ENCODE results near the gene CD28.
"Not testable (repeated sequence)": the region's sequence is repeated elsewhere in the genome, so short reads cannot be mapped to it uniquely, and the experiment has no call there.

The CD28 gene

DNA sequence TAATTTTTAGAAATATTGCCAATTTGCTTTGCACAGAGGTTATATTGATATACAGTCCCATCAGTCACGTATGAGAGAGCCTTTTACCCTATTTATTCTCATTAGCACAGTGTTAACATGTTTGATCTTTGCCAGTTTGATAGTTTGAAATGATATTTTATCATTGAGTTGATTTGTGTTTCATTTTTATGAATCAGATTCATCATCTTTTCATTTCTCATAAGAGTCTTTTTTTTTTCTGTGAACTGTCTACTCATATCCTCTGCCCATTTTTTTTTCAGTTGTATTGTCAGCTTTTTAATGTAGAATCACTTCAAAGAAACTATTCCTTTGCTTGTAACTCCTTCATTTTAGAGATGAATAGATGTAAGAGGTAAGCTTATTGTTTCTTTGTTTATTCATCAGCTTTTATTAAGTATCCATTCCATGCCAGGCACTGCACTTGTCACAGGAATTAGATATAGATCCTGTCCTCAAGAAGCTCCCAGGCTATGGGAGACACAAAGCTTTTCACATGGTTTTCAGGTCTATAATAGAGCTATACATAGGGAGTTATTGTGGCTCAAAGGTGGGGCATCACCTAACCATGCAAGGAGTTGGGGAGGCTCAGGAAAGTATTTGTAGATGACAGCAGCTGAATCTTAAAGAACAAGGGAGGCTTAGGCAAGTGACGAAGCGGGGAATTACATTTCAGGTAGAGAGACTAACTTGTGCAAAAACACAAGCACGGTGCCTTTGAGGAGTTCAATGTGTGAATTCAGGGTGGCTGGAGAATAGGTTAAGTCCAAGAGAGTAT is 42.1 kb downstream of the CD28 start:
- no peak for DNase-seq (ENCODE audit: low spot score)

DNA sequence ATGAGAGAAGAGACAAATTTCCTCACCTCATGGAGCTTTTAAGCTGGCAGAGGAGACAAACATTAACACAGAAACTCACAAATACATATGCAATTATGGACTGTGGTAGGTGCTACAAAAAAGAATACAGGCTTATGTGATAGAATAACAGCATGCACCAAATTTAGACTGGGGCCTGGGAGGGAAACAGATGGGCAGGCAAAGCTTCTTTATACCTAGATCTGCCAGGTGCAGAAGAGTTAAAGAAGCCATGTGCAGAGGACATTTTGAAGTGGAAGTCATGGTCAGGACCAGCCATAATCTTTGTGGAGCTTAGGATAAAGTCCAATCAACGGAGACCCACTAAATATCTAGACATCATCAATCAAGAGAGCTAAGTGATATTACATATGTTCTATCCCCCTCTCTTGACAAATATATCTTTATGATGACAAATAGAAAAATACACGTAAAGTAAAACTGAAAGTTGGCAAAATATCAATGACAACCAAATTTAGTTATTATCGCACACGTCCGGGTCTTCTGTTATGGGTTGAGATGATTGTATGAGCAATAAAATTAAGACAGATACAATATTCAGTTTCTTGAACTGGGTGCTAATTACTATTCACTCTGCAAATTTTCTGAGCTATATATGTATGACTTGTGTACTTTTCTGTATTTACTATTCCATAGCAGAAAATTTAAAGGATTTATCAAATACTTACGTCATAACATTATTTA is 44.1 kb downstream of the CD28 start:
- DNase-seq (ENCODE audit: low spot score): no peak

DNA sequence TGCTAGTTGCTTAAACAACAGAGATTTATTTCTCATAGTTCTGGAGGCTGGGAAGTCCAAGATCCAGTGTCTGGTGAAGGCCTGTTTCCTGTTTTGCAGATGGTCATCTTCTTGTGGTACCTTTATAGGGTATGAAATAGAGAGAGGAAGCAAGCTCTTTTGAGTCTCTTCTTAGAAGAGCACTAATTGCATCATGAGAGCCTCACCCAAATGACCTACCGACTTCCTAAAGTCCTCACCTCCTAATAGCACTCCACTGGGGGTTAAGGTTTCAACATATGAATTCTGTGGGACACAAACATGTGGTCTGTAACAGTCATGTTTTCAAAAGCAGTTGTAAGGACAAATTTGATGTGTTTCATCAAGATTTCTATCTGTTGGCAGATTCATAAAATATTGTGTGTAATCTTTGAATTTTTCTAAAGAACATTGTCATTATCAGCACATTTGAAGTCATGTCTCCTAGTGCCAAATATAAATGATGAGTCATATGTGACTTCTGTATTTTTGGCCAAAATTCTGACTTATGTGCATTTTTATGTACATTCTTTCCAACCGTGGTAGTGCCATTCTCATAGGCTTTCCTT is 45.3 kb downstream of the CD28 start:
- DNase-seq (ENCODE audit: low spot score): no peak

DNA sequence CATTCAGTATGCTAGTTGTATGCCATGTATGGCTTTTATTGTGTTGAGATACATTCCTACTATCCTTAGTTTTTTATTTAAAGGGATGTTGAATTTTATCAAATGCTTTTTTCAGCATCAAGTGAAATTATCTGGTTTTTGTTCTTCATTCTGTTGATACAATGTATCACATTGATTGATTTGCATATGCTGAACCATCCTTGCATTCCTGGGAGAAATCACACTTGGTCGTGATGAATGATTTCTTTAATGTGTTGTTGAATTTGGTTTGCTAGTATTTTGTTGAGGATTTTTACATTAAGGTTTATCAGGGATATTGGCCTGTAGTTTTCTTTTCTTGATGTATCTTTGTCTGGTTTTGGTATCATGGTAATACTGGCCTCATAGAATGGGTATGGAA is 49.7 kb downstream of the CD28 start:
- DNase-seq (ENCODE audit: low spot score): no peak

DNA sequence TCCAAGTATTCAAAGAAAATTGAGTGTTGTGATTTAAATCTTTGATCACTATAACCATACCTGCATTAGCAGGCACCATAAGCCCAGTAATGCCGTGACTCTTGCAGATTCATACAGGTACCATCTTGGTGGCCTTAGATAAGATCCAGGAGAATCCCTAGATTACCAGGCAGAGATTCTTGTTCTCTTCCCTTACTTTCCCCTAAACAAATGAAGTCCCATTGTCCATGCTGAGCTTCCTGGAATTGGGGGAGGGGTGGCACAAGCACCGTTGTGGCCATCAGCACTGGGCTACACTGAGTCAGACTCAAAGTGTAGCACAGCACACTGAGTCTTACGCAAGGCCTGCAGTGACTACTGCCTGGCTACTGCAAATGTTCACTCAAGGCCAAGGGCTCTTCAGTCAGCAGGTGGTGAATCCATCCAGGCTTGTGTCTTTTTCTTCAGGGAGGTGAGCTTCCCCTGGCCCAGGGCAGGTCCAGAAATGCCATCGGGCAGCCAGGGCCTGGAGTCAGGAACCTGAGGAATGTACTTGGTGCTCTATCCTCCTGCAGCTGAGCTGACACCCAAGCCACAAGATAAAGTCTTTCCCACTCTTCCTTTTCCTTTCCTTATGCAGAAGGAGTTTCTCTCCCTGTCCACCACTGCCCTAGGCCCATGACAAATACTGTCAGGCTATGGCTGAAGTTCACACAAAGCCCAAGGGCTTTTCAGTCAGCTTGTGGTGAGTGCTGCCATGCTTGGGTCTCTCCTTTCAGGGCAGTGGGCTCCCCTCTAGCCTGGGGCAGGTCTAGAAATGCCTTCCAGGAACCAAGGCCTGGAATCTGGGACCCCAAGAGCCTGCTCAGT is 52.6 kb downstream of the CD28 start:
- DNase-seq (ENCODE audit: low spot score): no peak

DNA sequence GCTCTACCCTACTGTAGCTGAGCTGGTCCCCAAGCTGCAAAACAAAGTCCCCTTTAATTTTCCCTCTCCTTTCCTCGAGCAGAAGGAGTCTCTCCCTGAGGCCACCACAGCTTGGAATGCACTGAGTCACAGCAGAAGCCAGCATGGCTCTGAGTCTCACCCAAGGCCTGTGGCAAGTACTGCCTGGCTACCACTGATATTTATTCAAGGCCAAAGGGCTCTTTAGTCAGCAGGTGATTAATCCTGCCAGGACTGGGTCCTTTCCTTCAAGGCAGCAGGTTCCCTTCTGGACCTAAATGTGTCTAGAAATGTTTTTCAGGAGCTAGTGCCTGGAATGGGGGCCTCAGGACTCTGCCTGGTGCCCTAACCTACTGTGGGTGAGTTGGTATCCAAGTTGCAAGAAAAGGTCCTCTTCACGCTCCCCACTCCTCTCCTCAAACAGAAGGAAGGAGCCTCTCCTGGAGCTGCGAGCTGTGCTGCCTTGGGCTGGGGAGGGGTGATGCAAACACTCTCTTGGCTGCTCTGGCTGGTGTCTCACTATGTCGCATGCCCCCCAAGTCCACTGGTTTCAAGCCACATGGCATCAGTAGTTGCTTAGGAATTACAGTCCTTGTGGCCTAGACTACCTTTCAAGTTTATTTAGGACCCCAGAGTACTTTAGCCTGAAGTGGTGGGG is 53.4 kb downstream of the CD28 start:
- no peak for DNase-seq (ENCODE audit: low spot score)

DNA sequence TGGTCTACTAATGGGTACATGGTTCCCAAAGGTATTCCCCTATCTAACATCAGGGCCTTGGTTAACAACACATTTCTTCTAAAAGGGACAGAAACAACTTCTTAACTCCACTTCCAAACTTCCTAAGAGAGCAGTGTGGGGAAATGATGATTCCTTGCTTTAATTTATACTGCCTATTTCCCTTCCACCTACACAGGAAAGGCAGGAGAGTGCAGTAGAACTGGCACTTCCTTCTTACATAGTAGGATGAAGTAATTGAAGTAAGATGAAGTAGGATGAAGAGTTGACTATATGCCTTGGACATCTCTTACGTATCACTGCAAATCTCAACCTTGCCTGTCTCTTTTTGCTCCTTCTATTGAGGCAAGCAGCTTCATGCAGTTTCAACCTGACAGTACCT is 54.7 kb downstream of the CD28 start:
- DNase-seq (ENCODE audit: low spot score): no peak

DNA sequence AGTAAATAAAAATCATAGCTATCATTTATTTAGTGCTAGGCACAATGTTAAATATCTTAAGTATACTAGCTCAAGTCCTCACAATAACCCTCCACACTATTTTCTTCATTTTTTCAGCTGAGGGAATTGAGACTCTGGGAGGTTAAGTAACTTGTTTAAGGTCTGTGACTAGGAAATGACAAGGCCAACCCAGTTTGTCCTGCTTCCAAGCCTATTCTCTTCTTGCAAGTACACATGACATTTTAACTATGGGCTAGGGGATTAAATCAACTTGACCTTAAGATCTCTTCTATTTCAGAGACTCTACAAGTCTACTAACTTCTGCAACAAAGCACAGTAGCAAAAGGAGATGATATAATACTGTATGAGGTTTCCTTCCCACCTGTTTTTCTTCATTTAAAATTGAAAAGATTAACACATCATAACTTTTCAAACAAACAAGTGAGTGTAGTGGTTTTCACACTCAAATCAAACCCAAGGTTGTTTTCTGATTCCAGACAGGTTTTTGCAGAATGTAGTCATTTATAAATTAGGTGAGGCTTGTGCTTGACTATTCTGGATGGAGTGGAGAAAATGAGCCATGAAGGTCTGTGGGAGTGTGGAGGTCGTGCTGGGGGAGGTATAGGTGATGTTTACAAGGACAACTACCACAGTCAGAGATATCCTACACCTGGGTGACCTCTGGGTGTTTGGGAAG is 57.0 kb downstream of the CD28 start:
- DNase-seq (ENCODE audit: low spot score): no peak

DNA sequence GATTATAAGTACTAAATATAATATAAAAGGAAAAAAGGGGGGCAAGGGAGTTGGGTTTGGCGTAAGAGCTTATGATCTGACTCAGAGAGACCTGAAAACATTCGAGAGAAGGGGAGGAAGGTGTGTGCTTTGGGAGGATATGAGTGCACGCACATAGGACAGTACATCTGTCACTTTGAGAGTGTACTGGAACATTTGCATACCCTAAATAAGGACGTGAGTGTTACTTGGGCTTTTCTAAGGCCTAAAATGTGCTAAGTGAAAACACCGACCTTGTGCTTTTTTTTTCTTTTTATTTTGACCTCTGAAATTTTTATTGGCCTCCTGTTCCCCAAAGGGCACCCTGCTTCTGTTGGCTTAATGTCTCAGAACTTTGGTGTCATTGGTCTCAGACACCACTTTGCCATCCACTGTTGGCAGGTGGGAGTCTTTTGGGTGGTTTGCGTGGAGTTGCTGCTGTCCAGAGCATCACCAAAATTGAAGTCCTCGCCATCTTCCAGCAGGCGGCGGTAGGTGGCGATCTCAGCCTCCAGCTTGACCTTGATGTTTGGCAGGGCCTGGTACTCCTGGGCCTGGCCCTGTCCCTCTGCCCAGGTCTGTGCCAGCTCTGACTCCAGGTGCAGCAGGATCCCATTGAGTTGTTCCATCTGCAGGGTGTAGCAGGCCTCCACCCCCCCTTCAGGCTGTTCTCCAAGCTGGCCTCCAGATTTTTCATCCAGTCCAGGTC is 57.7 kb downstream of the CD28 start:
- no peak for DNase-seq (ENCODE audit: low spot score)

DNA sequence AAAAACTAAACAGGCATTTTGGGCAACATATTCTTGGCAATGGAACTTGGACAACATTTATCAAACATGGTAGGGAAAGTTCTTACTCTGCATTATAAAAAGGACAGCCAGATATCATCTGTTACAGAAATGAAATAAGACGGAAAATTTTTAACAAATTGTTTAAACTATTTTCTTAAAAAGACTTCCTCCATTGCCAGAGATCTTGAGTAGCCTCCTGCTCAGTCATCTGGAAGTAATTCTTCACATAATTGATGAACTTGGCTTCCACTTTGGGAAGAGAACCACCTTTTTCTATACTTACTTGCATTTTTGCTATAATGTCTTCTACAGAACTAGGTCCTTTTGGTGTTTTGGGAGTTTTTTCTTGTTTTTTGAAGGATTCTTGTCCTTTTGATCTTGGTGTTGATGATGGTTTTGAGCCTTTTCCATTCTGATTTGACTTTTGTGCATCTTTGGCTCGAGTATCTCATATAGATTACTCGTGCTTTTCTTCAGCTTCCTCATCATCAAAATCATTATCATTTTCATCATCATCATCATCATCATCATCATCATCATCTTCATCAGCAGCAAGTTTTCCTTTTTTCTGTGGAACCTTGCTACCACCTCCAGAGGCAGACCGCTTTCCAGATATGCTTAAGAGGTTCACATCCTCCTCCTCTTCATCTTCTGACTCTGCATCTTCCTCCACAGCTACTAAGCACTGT is 66.2 kb downstream of the CD28 start:
- no peak for DNase-seq (ENCODE audit: low spot score)

DNA sequence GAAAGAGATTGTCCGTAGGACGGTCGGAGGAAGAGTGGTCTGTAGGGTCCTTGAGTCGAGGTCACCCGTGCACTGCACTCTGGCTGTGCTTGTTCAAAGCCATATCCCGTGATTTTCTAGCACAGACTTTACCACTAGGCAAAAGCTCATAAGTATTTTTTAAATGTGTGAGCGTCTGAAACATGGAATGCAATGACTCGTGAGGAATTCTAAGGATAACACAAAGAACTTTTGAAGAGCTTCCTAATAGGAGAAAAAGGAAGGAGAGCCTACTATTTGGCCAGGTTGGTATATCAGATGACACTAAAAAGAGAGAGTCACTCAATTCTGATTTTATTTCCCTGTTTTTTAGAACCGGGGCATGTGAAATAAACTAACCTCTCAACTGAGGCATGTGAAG is 68.3 kb downstream of the CD28 start:
- no peak for DNase-seq (ENCODE audit: low spot score)

DNA sequence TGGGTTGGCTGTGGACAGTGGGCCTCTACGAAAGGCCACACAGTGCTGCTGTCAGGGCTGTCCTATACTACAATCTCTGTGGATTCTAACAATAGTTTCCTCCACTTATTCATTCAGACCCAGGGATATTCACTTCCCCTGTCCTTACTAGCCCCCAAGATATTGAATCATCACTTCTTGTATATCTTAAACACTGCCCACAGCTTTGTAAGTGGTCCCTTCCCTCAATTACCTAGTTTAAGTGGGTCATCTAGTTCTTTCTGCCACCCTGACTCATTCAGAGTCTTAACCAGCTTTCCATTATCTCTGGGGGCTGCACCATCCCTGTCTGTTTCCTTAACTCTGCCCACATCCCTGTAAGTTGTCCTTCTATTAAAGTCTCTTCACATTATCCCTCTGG is 69.2 kb downstream of the CD28 start:
- no peak for DNase-seq (ENCODE audit: low spot score)

DNA sequence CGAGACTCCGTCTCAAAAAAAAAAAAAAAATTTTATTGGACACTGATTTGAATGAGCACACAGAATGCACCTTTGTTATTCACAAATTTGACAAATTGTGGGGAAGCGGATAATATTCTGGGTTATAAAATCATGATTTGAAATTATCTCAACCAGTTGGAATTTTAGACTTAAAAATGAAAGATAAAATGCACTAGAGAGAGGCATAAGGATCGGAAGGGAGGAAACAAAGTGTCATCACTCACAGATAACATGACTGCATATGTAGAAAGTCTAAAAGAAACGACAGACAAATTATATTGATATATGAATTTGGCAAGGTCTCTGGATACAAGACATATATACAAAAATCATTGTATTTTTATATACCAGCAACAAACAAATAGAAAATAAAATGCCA is 70.6 kb downstream of the CD28 start:
- DNase-seq (ENCODE audit: low spot score): no peak

DNA sequence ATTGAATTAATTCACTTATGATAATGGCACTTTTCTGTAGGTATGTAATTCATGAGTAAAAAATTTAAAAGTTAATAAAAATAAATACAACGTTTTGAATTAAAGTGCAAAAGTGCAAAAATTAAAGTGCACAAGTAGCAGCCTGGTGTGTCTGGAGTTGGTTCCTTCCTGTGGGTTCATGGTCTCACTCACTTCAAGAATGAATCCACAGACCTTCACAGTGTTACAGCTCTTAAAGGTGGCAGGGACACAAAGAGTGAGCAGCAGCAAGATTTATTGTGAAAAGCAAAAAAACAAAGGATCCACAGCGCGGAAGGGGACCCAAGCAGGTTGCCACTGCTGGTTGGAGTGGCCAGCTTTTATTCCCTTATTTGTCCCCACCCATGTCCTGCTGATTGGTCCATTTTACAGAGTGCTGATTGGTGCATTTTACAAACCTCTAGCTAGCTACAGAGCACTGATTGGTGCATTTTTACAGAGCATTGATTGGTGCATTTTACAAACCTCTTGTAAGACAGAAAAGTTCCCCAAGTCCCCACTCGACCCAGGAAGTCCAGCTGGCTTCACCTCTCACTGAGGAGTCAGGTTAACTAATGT is 73.1 kb downstream of the CD28 start:
- not testable (repeated sequence) for DNase-seq (ENCODE audit: low spot score)

DNA sequence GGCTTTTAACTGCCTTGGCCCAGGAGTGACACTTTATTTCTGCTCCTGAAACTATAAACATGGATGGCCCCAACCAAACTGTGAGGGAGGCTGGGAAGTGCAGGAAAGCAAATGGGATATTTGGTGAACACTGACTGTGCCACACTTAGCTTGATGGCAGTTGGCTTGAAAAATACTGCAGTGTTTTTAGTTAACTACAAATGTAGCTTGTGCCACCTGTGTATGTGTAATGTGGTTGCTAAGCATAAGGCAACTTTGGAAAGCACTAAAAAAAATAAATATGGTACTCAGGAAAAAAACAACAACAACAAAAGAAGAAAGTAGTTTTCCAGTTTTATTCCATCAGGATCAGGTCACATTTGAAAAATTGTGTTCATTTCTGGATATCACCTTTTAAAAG is 73.8 kb downstream of the CD28 start:
- DNase-seq (ENCODE audit: low spot score): no peak

DNA sequence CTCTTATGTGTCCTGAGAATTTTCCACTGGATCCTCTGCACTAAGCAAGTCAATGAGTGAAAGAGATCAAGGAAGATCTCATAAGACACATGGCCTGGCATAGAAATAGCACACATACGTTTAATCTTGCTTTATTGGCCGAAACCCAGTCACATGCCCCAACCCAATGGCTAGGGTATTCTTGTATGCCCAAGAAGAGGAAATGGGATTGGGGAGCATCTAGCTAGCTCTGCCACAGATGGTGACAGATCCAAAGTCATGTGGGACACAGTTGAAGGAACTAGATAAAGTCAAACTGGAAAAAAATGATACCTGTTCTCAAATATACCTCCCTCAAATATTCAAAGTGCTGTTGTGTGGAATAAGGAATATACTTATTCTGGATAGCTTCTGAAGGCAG is 74.7 kb downstream of the CD28 start:
- DNase-seq (ENCODE audit: low spot score): no peak

DNA sequence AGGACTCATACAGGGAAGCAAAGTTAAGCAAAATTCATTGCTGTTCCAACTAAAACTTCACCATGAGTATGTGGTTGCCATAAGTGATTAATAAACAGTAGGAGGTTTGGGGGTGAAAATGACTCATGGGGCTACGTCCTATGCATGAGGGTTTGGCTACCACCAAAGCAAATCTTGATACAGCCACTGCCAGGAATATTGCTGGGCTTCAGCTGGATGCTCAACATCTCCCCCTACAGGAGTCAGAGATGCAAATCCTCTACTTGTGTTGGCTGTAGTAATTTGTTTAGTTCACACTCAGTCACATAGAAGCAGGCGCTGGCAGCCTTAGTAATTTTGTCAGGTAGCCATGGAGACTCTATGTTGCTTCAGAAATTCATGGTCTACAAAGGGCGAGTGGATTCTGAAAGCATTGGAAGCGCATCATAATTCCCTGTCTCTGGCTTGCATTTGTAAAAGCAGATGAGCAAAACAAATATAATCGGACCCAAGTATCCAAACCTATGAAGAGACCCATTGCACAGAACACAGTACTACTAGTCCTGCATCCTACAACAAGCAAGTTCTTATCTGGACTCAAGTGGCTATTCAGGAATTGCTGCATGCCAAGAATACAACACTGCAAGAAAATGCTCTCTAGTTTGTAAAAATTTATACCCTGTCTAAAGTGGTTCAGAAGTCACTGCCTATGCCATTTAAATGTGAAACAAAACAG is 76.0 kb downstream of the CD28 start:
- DNase-seq (ENCODE audit: low spot score): peak; percentile 42

DNA sequence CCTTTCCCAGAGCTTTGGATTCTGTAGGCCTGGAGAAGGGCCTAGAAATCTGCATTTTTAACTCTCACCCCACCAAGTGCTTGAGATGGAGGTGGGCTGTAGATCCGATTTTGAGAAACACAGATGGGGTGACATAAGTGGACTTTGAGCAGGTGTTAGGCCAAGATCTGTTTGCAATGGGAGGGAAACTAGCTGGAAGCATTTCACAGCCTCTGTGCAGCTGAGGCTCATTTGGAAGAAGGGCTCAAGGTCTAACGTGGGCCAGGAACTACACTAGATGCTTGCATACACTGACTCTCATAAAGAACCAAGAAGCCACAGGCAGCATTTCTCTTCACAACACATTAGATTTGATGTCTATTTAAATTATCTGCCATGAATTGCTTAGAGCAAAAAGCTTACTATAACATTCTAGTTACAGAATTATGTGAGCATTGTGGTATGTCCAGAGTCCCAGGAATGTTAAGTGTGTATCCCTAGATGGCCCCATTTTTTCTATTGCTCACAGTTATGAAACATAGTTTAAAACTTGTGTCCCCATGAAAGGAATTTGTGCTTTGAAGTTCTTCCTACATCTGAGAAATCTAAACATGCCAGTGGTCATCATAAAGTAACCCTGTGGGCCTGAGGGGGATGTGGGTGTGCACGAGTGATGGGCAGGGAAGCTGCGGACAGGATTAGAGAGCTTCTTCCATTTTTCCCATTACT is 77.2 kb downstream of the CD28 start:
- DNase-seq (ENCODE audit: low spot score): no peak
